DND-41 (cell line): ENCODE results near the gene MTFR1L.

Source experiments
- ATAC-seq: fragments of 200-7000 bp; cut with Tn5 transposase; 3 replicates; pipeline ENCODE4 v1.9.1; 2021; ENCODE audit warnings: low read depth; ENCODE audit not compliant: insufficient read depth
- DNase-seq: peaks from one replicate; pipeline ENCODE4 v3.0.0-alpha.2; 2020
- H2AFZ ChIP-seq: 2 replicates; pipeline ENCODE4 v1.6.0; 2012; ENCODE audit warnings: low read depth, low read length
- H3K27ac ChIP-seq: 2 replicates; pipeline ENCODE4 v1.5.1; 2012; ENCODE audit warnings: low read length, inconsistent platforms
- H3K27me3 ChIP-seq: fragments of 200-600 bp; sonication (generic); 2 replicates; pipeline ENCODE4 v1.6.0; 2012; ENCODE audit warnings: low read length, mild to moderate bottlenecking, inconsistent platforms; ENCODE audit not compliant: insufficient read depth, poor library complexity
- H3K36me3 ChIP-seq: 2 replicates; pipeline ENCODE4 v1.5.1; 2012; ENCODE audit warnings: low read length, inconsistent platforms; ENCODE audit not compliant: insufficient read depth
- H3K4me1 ChIP-seq: 2 replicates; pipeline ENCODE4 v1.5.1; 2012; ENCODE audit warnings: mild to moderate bottlenecking, low read length; ENCODE audit not compliant: insufficient read depth
- H3K4me2 ChIP-seq: 2 replicates; pipeline ENCODE4 v1.6.0; 2012; ENCODE audit warnings: mild to moderate bottlenecking, moderate library complexity, low read length, inconsistent platforms; ENCODE audit not compliant: insufficient read depth
- H3K4me3 ChIP-seq, 2 experiments: fragments of 200-600 bp in 1 of 2; shearing (Covaris generic) in 1 of 2; 2 replicates each; pipeline ENCODE4 v1.5.1; 2012 to 2016; ENCODE audit warnings: inconsistent platforms in 2 of 2, low read length in 2 of 2, mild to moderate bottlenecking in 2 of 2, low read depth in 1 of 2, moderate library complexity in 1 of 2
- H3K79me2 ChIP-seq: 2 replicates; pipeline ENCODE4 v1.6.0; 2012; ENCODE audit warnings: low read length, inconsistent platforms; ENCODE audit not compliant: insufficient read depth
- H3K9ac ChIP-seq: 2 replicates; pipeline ENCODE4 v1.6.0; 2012; ENCODE audit warnings: low read depth, mild to moderate bottlenecking, inconsistent platforms, low read length, moderate library complexity
- H3K9me3 ChIP-seq: 2 replicates; pipeline ENCODE4 v1.5.1; 2012; ENCODE audit warnings: low read length, moderate library complexity, mild to moderate bottlenecking, inconsistent platforms; ENCODE audit not compliant: insufficient read depth, severe bottlenecking
- H4K20me1 ChIP-seq: 2 replicates; pipeline ENCODE4 v1.6.0; 2012; ENCODE audit warnings: low read length; ENCODE audit not compliant: insufficient read depth
- EZH2 ChIP-seq: IDR thresholded peaks from 3 replicates; pipeline ENCODE4 v1.6.1; 2012; ENCODE audit warnings: borderline replicate concordance, low read depth, mild to moderate bottlenecking, moderate library complexity, low read length, inconsistent platforms; ENCODE audit not compliant: severe bottlenecking
- TF ChIP-seq, protein P1 (sequence below): IDR thresholded peaks from 2 replicates; pipeline ENCODE4 v1.5.1; 2012; ENCODE audit warnings: borderline replicate concordance, low read length, moderate library complexity, mild to moderate bottlenecking; ENCODE audit not compliant: poor library complexity, severe bottlenecking; ENCODE audit errors: extremely low read depth

Gene MTFR1L

DNA sequence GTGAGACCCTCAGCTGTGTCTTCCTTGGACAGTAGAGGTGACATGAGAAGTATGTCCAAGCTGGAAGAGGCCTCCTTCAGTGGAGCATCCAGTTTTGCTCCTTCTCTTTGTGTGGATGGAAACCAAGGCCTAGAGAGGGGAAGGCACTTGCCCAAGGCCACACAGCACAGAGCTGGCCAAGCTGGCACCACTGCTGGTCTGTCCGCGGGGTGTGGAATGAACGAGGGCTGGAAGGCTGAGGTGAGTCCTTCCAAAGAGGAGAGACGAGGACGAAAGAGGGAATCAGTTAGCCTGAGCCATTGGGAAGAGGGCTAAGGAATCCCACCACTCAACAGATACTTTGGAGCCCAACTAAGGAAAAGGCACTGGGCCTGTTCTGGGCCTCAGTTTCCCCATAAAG, 47.6 kb upstream of the MTFR1L start:
- Histone ChIP-seq H3K4me2 (no peak overlapping the region), H3K4me1 (peaks cover 29% of the 10 kb centered on the region), H3K9me3 (no peaks in the 10 kb centered on the region), H3K4me3 (no peak overlapping the region), H3K27ac (no peak overlapping the region), H3K79me2 (no peaks in the 10 kb centered on the region), H3K27me3 (peaks cover 30% of the 10 kb centered on the region), H4K20me1 (peaks cover 47% of the 10 kb centered on the region), H3K36me3 (no peaks in the 10 kb centered on the region), H3K9ac (no peak overlapping the region), H2AFZ (no peak overlapping the region)
- DNase-seq, result no peak
- TF ChIP-seq, protein P1, sequence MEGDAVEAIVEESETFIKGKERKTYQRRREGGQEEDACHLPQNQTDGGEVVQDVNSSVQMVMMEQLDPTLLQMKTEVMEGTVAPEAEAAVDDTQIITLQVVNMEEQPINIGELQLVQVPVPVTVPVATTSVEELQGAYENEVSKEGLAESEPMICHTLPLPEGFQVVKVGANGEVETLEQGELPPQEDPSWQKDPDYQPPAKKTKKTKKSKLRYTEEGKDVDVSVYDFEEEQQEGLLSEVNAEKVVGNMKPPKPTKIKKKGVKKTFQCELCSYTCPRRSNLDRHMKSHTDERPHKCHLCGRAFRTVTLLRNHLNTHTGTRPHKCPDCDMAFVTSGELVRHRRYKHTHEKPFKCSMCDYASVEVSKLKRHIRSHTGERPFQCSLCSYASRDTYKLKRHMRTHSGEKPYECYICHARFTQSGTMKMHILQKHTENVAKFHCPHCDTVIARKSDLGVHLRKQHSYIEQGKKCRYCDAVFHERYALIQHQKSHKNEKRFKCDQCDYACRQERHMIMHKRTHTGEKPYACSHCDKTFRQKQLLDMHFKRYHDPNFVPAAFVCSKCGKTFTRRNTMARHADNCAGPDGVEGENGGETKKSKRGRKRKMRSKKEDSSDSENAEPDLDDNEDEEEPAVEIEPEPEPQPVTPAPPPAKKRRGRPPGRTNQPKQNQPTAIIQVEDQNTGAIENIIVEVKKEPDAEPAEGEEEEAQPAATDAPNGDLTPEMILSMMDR, result no peak
- TF ChIP-seq EZH2, result no peak
- ATAC-seq, result no peak

DNA sequence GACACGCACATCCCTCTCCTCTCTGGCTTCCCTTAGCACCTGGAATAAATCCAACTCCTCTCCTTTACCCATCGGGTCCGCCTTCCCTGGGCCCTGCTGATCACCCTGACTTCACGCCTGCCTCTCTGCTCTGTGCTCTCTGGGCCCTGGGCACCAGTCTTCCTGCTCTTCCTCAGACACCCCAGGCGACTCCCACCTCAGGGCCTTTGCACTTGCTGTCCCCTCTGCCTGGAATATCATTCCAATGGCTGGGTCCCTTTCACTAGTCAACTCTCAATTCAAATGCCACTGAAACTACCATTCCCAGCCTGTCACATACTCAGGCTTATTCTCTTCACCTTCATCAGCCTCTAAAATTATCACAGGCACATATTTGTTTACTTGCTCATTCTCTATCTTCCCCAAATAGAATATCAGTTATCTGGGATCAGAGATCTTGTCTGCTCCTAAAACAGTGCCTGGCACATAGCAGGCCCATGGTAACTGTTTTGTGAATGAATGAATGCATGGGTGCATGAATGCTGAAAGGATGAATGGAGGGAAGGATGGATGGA, 47.0 kb upstream of the MTFR1L start:
- ATAC-seq, result no peak
- H3K9ac ChIP-seq, result no peak overlapping the region

DNA sequence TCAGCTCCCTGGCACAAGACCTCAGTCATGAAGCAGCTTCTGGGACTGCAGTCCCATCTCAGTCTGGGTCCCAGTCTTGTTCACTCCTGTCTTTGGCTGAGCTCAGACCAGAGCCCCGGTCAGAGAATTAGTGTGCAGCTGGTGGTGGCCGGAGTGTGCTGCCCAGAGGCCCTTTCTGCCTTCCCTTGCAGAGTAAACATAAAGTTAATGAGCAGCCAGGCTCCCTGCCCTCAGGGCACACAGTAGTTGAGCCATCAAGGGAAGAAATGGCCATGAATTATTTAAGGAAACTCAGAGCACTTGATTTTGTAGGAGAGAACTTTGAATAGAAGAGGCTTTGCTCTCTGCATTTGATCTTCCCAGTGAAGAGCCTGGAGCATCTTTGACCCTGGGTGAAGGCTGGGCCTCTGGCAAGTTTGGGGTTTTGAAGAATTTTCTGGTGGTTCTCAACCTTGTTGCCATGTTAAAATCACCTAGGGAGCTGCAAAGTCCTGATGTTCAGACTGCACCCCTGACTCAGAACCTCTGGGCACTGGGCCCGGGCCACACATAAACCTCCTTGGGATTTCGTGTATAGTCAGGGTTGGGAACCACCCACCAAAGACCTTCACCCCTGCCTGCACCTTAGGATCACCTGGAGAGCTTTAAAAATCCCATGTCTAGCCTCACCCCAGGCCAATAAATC, 46.2 kb upstream of the MTFR1L start:
- H3K4me1 ChIP-seq, result peaks cover 29% of the 10 kb centered on the region
- H4K20me1 ChIP-seq, result peaks cover 57% of the 10 kb centered on the region
- H3K4me3 ChIP-seq, result no peak overlapping the region
- no peaks in the 10 kb centered on the region for H3K79me2 ChIP-seq
- no peak overlapping the region for H3K27ac ChIP-seq
- H3K36me3 ChIP-seq, result no peaks in the 10 kb centered on the region
- H3K4me2 ChIP-seq, result no peak overlapping the region
- H3K27me3 ChIP-seq, result peaks cover 32% of the 10 kb centered on the region
- DNase-seq (no peak), ATAC-seq (no peak)
- H2AFZ ChIP-seq, result no peak overlapping the region
- no peaks in the 10 kb centered on the region for H3K9me3 ChIP-seq
- no peak for TF ChIP-seq EZH2
- TF ChIP-seq, protein P1, result no peak
- no peak overlapping the region for H3K9ac ChIP-seq

More for the DNA sequence above, 47.0 kb upstream of the MTFR1L start:
- Histone ChIP-seq H2AFZ (no peak overlapping the region), H3K4me3 (no peak overlapping the region), H3K4me1 (peaks cover 29% of the 10 kb centered on the region), H3K4me2 (no peak overlapping the region), H3K9me3 (no peaks in the 10 kb centered on the region), H3K79me2 (no peaks in the 10 kb centered on the region), H3K27ac (no peak overlapping the region), H4K20me1 (peaks cover 51% of the 10 kb centered on the region), H3K36me3 (no peaks in the 10 kb centered on the region), H3K27me3 (peaks cover 30% of the 10 kb centered on the region)
- TF ChIP-seq, protein P1, result no peak
- no peak for TF ChIP-seq EZH2
- no peak for DNase-seq
